ENCODE results near the gene AKR1C2. TPM values are rescaled to one million over a fixed set of nuclear protein-coding genes. Genes with fewer than 3 reads are reported as not detected.

AKR1C2 gene
- total RNA-seq, 1 donor from 2014 or later = 4.7 TPM

DNA sequence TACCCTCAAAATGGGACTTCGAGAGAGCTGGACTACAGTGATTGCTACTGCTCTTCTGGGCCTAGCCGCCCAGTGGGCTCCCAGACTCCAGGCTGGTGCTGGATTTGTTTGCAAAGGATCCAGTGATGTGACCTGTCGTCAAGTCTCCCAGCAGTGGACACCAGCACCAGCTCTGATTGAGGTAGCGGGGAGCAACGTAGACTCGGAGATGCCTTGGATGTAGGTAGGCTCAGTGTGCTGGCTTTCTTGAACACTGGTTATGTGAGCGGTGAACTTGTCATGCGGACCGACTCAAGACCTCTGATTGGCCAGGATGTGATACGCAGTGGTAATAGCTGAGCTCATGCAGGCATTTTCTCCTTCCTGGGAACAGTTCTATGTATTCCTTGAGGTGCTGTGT is 19.4 kb downstream of the AKR1C2 start:
- H3K27ac Mint-ChIP-seq = no peak overlapping the region
- Histone ChIP-seq H2AFZ (replicated peaks) (no peak overlapping the region), H3K9me3 (ENCODE audit: low read depth) (no peaks in the 10 kb centered on the region)

DNA sequence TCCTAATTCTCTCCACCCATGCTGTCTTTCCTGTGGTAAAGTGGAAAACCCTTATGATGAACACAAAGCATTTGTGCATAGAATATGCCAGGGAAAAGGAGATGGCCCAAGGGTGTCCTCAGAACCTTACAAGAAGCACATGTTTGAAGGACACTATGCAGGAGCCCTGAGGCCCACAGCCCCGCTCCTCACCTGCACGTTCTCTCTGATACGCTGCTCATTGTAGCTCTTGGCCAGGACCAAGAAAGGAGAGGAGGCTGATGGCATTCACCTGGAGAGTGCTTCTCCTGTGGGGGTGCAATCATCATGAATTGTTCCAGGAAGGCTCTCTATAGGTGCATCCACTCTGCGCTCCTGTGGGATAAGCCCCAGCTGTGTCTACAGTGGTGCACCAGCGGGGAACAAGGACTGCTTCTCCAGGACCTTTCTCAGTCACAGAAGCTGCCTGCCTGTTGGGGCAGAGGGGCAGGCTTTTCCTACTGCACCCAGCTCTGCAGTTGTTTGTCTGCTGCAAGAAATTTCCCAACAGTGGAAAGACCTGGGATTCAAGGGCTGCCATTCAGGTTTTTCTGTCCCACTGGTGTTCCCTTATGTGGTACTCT is 19.9 kb downstream of the AKR1C2 start:
- Histone ChIP-seq H3K79me2 (ENCODE audit: low read depth) (no peaks in the 10 kb centered on the region), H2AFZ (replicated peaks) (no peak overlapping the region), H3K9me3 (ENCODE audit: low read depth) (no peaks in the 10 kb centered on the region), H3K4me2 (no peak overlapping the region), H3K9ac (no peak overlapping the region), H3F3A (ENCODE audit: low read depth) (no peaks in the 10 kb centered on the region), H3K4me3 (no peak overlapping the region), H3K4me1 (no peaks in the 10 kb centered on the region), H3K27ac (no peak overlapping the region), H4K20me1 (ENCODE audit: low read depth) (no peaks in the 10 kb centered on the region), H3K27me3 (no peaks in the 10 kb centered on the region), H3K36me3 (no peaks in the 10 kb centered on the region)
- no peaks in the 10 kb centered on the region for H3K36me3 Mint-ChIP-seq
- H3K9me3 Mint-ChIP-seq = peaks cover 4% of the 10 kb centered on the region
- no peak overlapping the region for H3K27ac Mint-ChIP-seq
- TF ChIP-seq, protein P1, sequence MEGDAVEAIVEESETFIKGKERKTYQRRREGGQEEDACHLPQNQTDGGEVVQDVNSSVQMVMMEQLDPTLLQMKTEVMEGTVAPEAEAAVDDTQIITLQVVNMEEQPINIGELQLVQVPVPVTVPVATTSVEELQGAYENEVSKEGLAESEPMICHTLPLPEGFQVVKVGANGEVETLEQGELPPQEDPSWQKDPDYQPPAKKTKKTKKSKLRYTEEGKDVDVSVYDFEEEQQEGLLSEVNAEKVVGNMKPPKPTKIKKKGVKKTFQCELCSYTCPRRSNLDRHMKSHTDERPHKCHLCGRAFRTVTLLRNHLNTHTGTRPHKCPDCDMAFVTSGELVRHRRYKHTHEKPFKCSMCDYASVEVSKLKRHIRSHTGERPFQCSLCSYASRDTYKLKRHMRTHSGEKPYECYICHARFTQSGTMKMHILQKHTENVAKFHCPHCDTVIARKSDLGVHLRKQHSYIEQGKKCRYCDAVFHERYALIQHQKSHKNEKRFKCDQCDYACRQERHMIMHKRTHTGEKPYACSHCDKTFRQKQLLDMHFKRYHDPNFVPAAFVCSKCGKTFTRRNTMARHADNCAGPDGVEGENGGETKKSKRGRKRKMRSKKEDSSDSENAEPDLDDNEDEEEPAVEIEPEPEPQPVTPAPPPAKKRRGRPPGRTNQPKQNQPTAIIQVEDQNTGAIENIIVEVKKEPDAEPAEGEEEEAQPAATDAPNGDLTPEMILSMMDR (IDR thresholded peaks at IDR 0.05) = no peak
- TF ChIP-seq EZH2 (IDR thresholded peaks at IDR 0.05) = no peak
- no peak for TF ChIP-seq EZH2phosphoT487 (IDR thresholded peaks at IDR 0.05)
- peaks cover 6% of the 10 kb centered on the region for H3K4me1 Mint-ChIP-seq
- no peak overlapping the region for H3K4me3 Mint-ChIP-seq
- DNase-seq (ENCODE audit: low spot score) = no peak
- no peaks in the 10 kb centered on the region for H3K27me3 Mint-ChIP-seq (ENCODE audit: insufficient read depth, low read depth)

More for the DNA sequence above, 19.4 kb downstream of the AKR1C2 start:
- Histone ChIP-seq H4K20me1 (ENCODE audit: low read depth) (no peaks in the 10 kb centered on the region), H3K4me1 (no peaks in the 10 kb centered on the region), H3K79me2 (ENCODE audit: low read depth) (no peaks in the 10 kb centered on the region), H3K27me3 (no peaks in the 10 kb centered on the region), H3K27ac (no peak overlapping the region), H3K4me2 (no peak overlapping the region), H3K4me3 (no peak overlapping the region), H3K36me3 (no peaks in the 10 kb centered on the region), H3K9ac (no peak overlapping the region), H3F3A (ENCODE audit: low read depth) (no peaks in the 10 kb centered on the region)
- Mint-ChIP-seq H3K27me3 (ENCODE audit: insufficient read depth, low read depth) (no peaks in the 10 kb centered on the region), H3K4me1 (peaks cover 6% of the 10 kb centered on the region), H3K36me3 (no peaks in the 10 kb centered on the region), H3K4me3 (no peak overlapping the region), H3K9me3 (peaks cover 4% of the 10 kb centered on the region)
- TF ChIP-seq EZH2phosphoT487 (IDR thresholded peaks at IDR 0.05) = no peak
- TF ChIP-seq, protein P1 (IDR thresholded peaks at IDR 0.05) = no peak
- no peak for TF ChIP-seq EZH2 (IDR thresholded peaks at IDR 0.05)
- DNase-seq (ENCODE audit: low spot score) = no peak

DNA sequence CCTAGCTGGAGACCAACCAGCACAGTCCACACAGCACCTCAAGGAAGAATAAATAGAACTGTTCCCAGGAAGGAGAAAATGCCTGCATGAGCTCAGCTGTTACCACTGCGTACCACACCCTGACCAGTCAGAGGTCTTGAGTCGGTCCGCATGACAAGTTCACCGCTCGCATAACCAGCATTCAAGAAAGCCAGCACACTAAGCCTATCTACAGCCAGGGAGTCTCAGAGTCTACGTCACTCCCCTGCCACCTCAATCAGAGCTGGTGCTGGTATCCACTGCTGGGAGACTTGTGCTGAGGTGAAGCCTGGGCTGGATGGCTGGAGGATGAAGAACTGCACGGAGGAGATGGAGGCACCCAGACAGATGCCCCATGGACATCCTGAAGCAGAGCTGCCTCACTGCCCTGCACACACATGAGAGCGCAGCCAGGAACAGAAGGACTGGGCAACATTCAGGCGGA is 20.9 kb downstream of the AKR1C2 start:
- TF ChIP-seq EZH2 (IDR thresholded peaks at IDR 0.05) (no peak), EZH2phosphoT487 (IDR thresholded peaks at IDR 0.05) (no peak)
- TF ChIP-seq, protein P1 (IDR thresholded peaks at IDR 0.05) = no peak
- Histone ChIP-seq H3K4me1 (no peaks in the 10 kb centered on the region), H3K4me3 (no peak overlapping the region), H2AFZ (replicated peaks) (no peak overlapping the region), H3F3A (ENCODE audit: low read depth) (no peaks in the 10 kb centered on the region), H4K20me1 (ENCODE audit: low read depth) (no peaks in the 10 kb centered on the region), H3K36me3 (no peaks in the 10 kb centered on the region), H3K4me2 (no peak overlapping the region), H3K9ac (no peak overlapping the region), H3K27ac (no peak overlapping the region), H3K27me3 (no peaks in the 10 kb centered on the region), H3K9me3 (ENCODE audit: low read depth) (no peaks in the 10 kb centered on the region), H3K79me2 (ENCODE audit: low read depth) (no peaks in the 10 kb centered on the region)
- Mint-ChIP-seq H3K27me3 (ENCODE audit: insufficient read depth, low read depth) (no peaks in the 10 kb centered on the region), H3K36me3 (no peaks in the 10 kb centered on the region), H3K27ac (no peak overlapping the region), H3K4me3 (no peak overlapping the region), H3K4me1 (peaks cover 6% of the 10 kb centered on the region), H3K9me3 (peaks cover 4% of the 10 kb centered on the region)
- no peak for DNase-seq (ENCODE audit: low spot score)
